Upper lobe of left lung (tissue), 4 donors: ENCODE results near the gene CCDC40.

Experiments
- CTCF ChIP-seq, 6 experiments: fragments of 450-650 bp in 4 of 6; fragments of 200-600 bp in 2 of 6; sonication (generic) in 2 of 6; IDR thresholded peaks; one replicate each; pipeline ENCODE4 v1.5.1; 2016 to 2019; ENCODE audit warnings: antibody characterized with exemption in 6 of 6
- EP300 ChIP-seq, 4 donors: sonication (generic); formaldehyde crosslinking; IDR thresholded peaks; one replicate each; pipeline ENCODE4 v1.5.1; 2017; ENCODE audit warnings: antibody characterized with exemption in 4 of 4, control low read depth in 2 of 4
- POLR2A ChIP-seq, 4 donors: fragments of 450-650 bp; IDR thresholded peaks; one replicate each; pipeline ENCODE4 v1.5.1; 2016 to 2017; ENCODE audit warnings: antibody characterized with exemption in 4 of 4, mild to moderate bottlenecking in 2 of 4
- POLR2AphosphoS5 ChIP-seq, 2 donors: sonication (generic); formaldehyde crosslinking; IDR thresholded peaks; one replicate each; pipeline ENCODE4 v1.5.1; 2017; ENCODE audit warnings: antibody characterized with exemption in 2 of 2

- no peak for TF ChIP-seq EP300 (IDR thresholded peaks at IDR 0.05)
- TF ChIP-seq POLR2A (IDR thresholded peaks at IDR 0.05) = no peak
- no peak for TF ChIP-seq POLR2AphosphoS5 (IDR thresholded peaks at IDR 0.05)
- no peak for TF ChIP-seq CTCF (IDR thresholded peaks at IDR 0.05)
Observed at GRCh38 chr17:80117491-80118401, 81.3 kb downstream of the CCDC40 start.
